BLaER1 treated with 17β-estradiol and CSF1 and Interleukin-3, amounts not matched to agents 10 nM and 100 nM (cell line): Measurements from ENCODE around the gene ANAPC4.

ENCODE experiments used
- H3K27ac ChIP-seq, 11 experiments: shearing (Covaris generic); formaldehyde crosslinking; 2 replicates each; pipeline ENCODE4 v1.8.1; 2022
- H3K27me3 ChIP-seq, 11 experiments: shearing (Covaris generic); formaldehyde crosslinking; 2 replicates each; pipeline ENCODE4 v1.8.1; 2022
- H3K36me3 ChIP-seq, 11 experiments: shearing (Covaris generic); formaldehyde crosslinking; 2 replicates each; pipeline ENCODE4 v1.8.1; 2022
- H3K4me1 ChIP-seq, 10 experiments: shearing (Covaris generic); formaldehyde crosslinking; 2 replicates each; pipeline ENCODE4 v1.8.1; 2022
- H3K4me2 ChIP-seq, 11 experiments: shearing (Covaris generic); formaldehyde crosslinking; 2 replicates each; pipeline ENCODE4 v1.8.1; 2022
- H3K4me3 ChIP-seq, 10 experiments: shearing (Covaris generic); formaldehyde crosslinking; 2 replicates each; pipeline ENCODE4 v1.8.1; 2022
- H3K9ac ChIP-seq, 11 experiments: shearing (Covaris generic); formaldehyde crosslinking; 2 replicates each; pipeline ENCODE4 v1.8.1; 2022
- H3K9me3 ChIP-seq, 11 experiments: shearing (Covaris generic); formaldehyde crosslinking; replicated peaks in 1 of 11; 2 replicates each; pipeline ENCODE4 v1.8.1; 2022
- H4K20me1 ChIP-seq, 11 experiments: shearing (Covaris generic); formaldehyde crosslinking; 2 replicates each; pipeline ENCODE4 v1.8.1; 2022
- Cebpa-rat ChIP-seq, 11 experiments: shearing (Covaris generic); IDR thresholded peaks; 2 replicates each; pipeline ENCODE4 v1.8.1; 2022

Gene ANAPC4

DNA sequence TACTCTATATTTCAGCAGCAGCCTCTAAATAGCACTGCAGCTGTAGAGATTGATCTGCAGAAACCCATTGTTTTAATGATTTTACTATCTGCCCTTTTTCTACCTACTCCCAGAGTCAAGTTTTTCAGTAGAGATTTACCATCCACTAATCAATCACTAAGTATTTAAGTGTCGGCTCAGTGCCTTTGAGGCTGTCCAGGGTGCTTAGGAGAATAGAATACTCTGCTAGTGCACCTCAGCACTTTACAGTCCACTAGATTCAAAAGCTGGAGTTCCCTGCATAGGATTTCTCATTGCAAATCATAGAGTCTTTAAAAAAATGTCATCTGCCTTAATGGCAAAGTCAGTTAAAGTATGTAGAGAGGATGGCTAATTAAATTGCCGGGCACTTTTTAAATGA is 29.6 kb upstream of the ANAPC4 start:
- Histone ChIP-seq H3K27ac (no peak overlapping the region), H3K4me2 (no peak overlapping the region)

DNA sequence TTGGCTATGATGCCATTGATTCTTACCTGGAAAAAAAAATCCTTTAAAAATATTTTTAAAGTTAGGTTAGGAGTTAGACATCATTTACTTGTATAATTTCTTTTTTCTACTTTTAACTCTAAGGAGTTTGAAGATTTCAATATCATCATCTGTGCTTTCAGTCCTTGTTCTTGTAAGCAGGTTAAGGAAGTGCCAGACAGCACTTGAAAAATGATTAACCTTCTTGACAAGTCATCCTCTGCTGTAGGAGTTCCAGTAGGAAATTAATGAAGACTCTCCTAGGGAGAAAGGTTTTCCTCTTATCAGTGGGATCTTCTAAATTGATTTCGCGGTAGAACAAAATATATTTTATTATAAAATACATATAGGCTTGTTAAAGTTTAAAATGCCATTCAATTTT is 29.1 kb upstream of the ANAPC4 start:
- no peak overlapping the region for H3K27ac ChIP-seq

More for the DNA sequence above, 29.6 kb upstream of the ANAPC4 start:
- peaks cover 0 to 5% (median 0%) of the 10 kb centered on the region in 10 experiments; a peak in 2 of 20 replicates for H3K4me1 ChIP-seq
- peaks cover 8 to 54% (median 28%) of the 10 kb centered on the region in 11 experiments; a peak in 17 of 22 replicates for H3K36me3 ChIP-seq
- no peak for TF ChIP-seq Cebpa-rat (IDR thresholded peaks at IDR 0.05)
- no peaks in the 10 kb centered on the region for H4K20me1 ChIP-seq
- H3K27me3 ChIP-seq = no peaks in the 10 kb centered on the region
- no peak overlapping the region for H3K9ac ChIP-seq
- H3K4me3 ChIP-seq = no peak overlapping the region
- H3K9me3 ChIP-seq = no peaks in the 10 kb centered on the region

DNA sequence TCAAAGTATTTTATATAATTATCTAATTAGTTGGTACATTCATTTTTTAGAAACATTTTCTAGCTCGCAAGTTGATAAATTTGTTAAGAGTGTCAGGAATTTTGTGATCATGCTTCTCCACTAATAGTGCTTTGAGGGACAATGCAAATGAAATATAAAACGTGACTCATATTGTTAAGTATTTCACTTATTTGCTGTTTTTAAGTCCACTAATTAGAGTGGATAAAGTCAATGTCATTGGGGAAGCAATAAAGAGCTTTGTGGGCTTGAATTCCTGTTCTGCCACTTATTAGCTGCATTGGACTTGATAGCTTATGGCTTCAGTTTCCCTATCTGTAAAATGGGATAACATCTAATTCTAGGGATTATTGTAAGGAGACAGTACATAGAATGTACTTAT is 26.5 kb upstream of the ANAPC4 start:
- H3K36me3 ChIP-seq = peaks cover 3 to 56% (median 22%) of the 10 kb centered on the region in 11 experiments; a peak in 15 of 22 replicates
- no peak overlapping the region for H3K4me3 ChIP-seq
- no peak overlapping the region for H3K4me2 ChIP-seq
- no peaks in the 10 kb centered on the region for H4K20me1 ChIP-seq
- no peak overlapping the region for H3K9ac ChIP-seq
- no peaks in the 10 kb centered on the region for H3K27me3 ChIP-seq
- H3K27ac ChIP-seq = no peak overlapping the region
- no peaks in the 10 kb centered on the region for H3K9me3 ChIP-seq
- TF ChIP-seq Cebpa-rat (IDR thresholded peaks at IDR 0.05) = no peak
- H3K4me1 ChIP-seq = peaks cover 0 to 5% (median 0%) of the 10 kb centered on the region in 10 experiments; a peak in 2 of 20 replicates

More for the DNA sequence above, 29.1 kb upstream of the ANAPC4 start:
- H3K4me1 ChIP-seq = peaks cover 0 to 5% (median 0%) of the 10 kb centered on the region in 10 experiments; a peak in 2 of 20 replicates
- H4K20me1 ChIP-seq = no peaks in the 10 kb centered on the region
- no peak overlapping the region for H3K9ac ChIP-seq
- TF ChIP-seq Cebpa-rat (IDR thresholded peaks at IDR 0.05) = no peak
- H3K9me3 ChIP-seq = no peaks in the 10 kb centered on the region
- no peak overlapping the region for H3K4me3 ChIP-seq
- H3K36me3 ChIP-seq = peaks cover 8 to 49% (median 28%) of the 10 kb centered on the region in 11 experiments; a peak in 17 of 22 replicates
- no peaks in the 10 kb centered on the region for H3K27me3 ChIP-seq
- no peak overlapping the region for H3K4me2 ChIP-seq

DNA sequence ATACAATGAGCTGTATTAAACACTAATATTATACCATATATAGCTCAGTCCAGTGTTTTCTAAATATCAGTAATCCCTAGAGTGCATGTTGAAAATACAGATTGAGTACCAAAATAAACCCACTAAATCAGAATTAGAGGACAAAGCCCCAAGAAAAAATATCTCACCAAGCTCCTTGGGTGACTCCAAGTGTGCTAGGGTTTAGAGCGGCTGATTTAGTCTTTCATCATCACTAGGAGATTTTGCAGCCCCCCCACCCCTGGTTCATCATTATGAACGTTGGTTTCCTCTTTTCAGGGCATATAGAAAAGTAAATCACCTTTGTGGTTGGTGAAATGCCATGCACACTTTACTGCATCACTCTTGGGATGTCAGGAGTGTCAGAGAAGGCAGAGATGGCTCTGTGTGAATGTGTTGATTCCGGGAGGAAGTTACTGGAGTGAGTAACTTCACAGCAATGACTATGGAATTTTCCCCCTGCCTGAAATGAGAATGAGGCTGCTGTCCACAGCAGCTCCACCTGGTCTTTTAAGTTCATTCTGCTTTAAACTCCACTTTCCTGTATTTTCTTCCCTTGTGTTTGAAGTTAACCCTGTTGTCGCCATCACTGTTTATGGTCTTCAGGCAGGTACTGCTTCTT is 25.2 kb upstream of the ANAPC4 start:
- Histone ChIP-seq H3K36me3 (peaks cover 3 to 56% (median 22%) of the 10 kb centered on the region in 11 experiments; a peak in 14 of 22 replicates), H3K27ac (no peak overlapping the region), H3K4me1 (peaks cover 0 to 2% (median under 1%) of the 10 kb centered on the region in 10 experiments; a peak in 4 of 20 replicates), H3K9ac (no peak overlapping the region), H4K20me1 (no peaks in the 10 kb centered on the region), H3K4me3 (no peak overlapping the region), H3K27me3 (no peaks in the 10 kb centered on the region), H3K4me2 (no peak overlapping the region), H3K9me3 (no peaks in the 10 kb centered on the region)
- no peak for TF ChIP-seq Cebpa-rat (IDR thresholded peaks at IDR 0.05)

DNA sequence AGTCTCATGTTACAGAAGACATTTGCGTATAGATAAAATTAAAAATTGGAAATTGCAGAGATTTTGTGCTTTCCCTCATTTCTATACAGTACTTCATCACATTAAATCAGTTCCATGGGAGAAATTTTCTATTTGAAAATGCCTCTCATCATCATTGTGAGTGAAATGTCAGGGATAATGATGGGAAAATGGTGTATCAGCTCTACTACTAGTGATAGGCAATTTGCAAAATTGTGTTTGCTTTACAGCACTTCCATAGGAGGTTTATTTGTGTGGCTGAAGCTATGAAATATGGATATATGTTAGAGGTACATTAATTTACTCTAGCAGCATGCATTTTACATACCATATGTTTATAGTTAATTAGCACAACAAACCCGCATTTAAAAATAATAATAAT is 21.0 kb upstream of the ANAPC4 start:
- no peak overlapping the region for H3K27ac ChIP-seq
- H3K27me3 ChIP-seq = no peaks in the 10 kb centered on the region
- H3K4me2 ChIP-seq = no peak overlapping the region
- H4K20me1 ChIP-seq = no peaks in the 10 kb centered on the region
- peaks cover 0 to 35% (median 31%) of the 10 kb centered on the region in 11 experiments; a peak in 18 of 22 replicates for H3K9me3 ChIP-seq
- H3K36me3 ChIP-seq = peaks cover 16 to 60% (median 30%) of the 10 kb centered on the region in 11 experiments
- H3K4me3 ChIP-seq = no peak overlapping the region
- TF ChIP-seq Cebpa-rat (IDR thresholded peaks at IDR 0.05) = no peak
- no peak overlapping the region for H3K9ac ChIP-seq
- peaks cover 0 to 8% (median 0%) of the 10 kb centered on the region in 10 experiments; a peak in 7 of 20 replicates for H3K4me1 ChIP-seq

DNA sequence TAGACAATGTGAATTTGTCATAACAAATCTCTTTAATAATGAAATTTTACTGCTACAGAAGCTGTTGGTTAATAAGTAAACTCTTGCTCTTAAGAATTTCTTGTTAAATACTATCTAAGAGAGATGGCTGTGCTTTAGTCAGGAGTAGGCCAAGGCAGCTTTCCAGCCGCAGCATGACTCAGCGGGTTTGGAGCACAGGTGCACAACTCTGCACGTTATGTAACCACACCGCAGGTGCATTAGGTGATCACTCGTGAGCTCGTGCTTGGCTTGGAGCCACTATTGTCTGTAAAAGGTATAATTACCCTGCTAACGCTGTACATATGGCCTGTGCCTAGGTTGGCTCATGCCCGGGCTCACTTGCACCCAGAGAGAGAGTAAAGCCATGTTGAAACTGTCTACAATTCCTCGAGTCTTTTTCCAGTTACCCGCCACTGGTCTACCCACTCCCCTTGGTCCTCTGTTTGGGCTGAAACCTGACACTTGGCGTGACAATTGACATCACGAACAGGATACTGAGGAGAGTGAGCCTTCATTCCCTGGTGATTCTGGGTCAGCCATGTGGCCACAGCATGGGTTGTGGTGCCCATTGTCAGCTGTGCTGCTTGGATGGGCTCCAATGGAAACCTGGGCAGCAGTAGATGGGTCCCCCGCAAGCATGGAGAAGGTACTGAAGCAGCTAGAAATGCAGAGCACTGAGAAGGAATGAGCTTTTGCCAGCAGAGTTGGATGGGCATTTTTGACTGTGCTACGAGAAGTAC is 18.4 kb upstream of the ANAPC4 start:
- TF ChIP-seq Cebpa-rat (IDR thresholded peaks at IDR 0.05) = no peak
- peaks cover 0 to 41% (median 35%) of the 10 kb centered on the region in 11 experiments; a peak in 18 of 22 replicates for H3K9me3 ChIP-seq
- H3K27me3 ChIP-seq = no peaks in the 10 kb centered on the region
- peaks cover 12 to 56% (median 35%) of the 10 kb centered on the region in 11 experiments; a peak in 21 of 22 replicates for H3K36me3 ChIP-seq
- H4K20me1 ChIP-seq = no peaks in the 10 kb centered on the region
- peaks cover 0 to 8% (median 0%) of the 10 kb centered on the region in 10 experiments; a peak in 7 of 20 replicates for H3K4me1 ChIP-seq
- no peak overlapping the region for H3K4me3 ChIP-seq
- H3K27ac ChIP-seq = no peak overlapping the region
- no peak overlapping the region for H3K4me2 ChIP-seq
- no peak overlapping the region for H3K9ac ChIP-seq

DNA sequence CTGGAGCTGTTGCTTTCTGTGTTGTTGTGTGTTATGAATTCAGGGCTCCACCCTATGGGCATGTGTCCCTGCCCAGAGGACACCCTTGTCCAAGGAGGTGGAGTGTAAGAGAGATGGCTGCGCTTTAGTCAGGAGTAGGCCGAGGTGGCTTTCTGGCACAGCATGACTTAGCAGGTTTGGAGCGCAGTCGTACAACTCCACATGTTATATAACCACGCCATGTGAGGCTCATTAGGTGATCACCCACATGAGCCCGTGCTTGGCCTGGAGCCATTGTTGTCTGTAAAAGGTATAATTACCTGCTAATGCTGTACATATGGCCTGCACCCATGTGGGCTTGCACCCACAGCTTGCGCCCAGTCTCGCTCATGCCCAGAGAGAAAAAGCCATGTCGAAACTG is 15.8 kb upstream of the ANAPC4 start:
- no peaks in the 10 kb centered on the region for H4K20me1 ChIP-seq
- H3K27me3 ChIP-seq = no peaks in the 10 kb centered on the region
- H3K9me3 ChIP-seq = peaks cover 0 to 41% (median 35%) of the 10 kb centered on the region in 11 experiments; a peak in 18 of 22 replicates
- peaks cover 0 to 8% (median 0%) of the 10 kb centered on the region in 10 experiments; a peak in 7 of 20 replicates for H3K4me1 ChIP-seq
- TF ChIP-seq Cebpa-rat (IDR thresholded peaks at IDR 0.05) = no peak
- no peak overlapping the region for H3K4me3 ChIP-seq
- H3K36me3 ChIP-seq = peaks cover 17 to 66% (median 43%) of the 10 kb centered on the region in 11 experiments
- no peak overlapping the region for H3K9ac ChIP-seq
- H3K27ac ChIP-seq = no peak overlapping the region
- H3K4me2 ChIP-seq = no peak overlapping the region

DNA sequence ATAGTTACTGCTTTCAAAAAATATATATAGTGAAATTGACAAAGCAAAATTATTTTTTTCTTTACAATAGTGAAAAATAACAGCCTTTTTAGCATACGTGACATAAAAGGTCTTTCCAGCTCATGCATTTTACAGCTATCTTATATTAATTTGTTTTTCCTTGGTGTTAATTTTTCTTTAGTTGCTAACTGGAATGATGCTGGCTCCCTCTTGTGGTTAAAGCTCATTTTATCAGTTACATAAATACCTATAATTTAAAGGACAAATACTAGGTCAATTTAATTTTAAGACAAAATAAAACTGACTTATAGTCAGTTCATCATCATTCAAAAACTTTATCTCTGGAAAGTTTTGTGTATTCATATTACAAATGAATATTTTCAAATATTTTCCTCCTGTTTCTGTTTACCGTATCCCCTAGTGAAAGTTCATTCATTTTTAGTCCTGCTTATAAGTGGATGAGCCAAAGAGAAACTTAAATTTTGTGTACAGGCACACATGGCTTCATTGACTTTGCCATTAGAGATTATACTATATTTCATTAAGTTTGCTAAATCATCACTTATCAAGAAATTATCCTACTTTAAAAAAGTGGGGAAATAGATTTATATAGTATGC is 9.9 kb upstream of the ANAPC4 start:
- no peaks in the 10 kb centered on the region for H3K4me1 ChIP-seq
- no peak overlapping the region for H3K4me3 ChIP-seq
- no peaks in the 10 kb centered on the region for H3K9me3 ChIP-seq
- H3K27me3 ChIP-seq = no peaks in the 10 kb centered on the region
- no peak overlapping the region for H3K9ac ChIP-seq
- no peak for TF ChIP-seq Cebpa-rat (IDR thresholded peaks at IDR 0.05)
- no peak overlapping the region for H3K27ac ChIP-seq
- H3K36me3 ChIP-seq = peaks cover 15 to 50% (median 27%) of the 10 kb centered on the region in 11 experiments; a peak in 20 of 22 replicates
- no peak overlapping the region for H3K4me2 ChIP-seq
- H4K20me1 ChIP-seq = no peaks in the 10 kb centered on the region

DNA sequence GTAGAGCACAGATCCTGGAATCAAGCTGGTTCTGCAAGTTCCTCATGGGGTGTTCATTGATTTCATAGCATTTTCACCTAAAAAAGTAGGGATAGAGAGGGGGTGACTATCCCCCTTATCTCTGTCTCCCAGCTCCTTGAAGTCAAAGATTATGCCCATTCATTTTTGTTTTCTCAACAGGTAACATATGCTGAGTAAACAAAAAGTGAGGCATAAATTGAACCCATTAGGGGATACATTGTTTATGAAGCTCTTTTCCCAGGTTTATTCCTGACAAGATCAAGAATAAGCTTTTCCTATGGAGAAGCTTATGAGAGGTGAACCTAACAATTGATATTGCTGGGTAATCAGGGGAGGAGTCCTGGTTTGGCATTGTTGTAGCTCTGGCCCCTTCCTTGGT is 9.2 kb upstream of the ANAPC4 start:
- H3K4me2 ChIP-seq = no peak overlapping the region
- no peaks in the 10 kb centered on the region for H4K20me1 ChIP-seq
- no peak overlapping the region for H3K4me3 ChIP-seq
- peak overlapping the region in 2 of 11 experiments; percentile 11 to 20; a peak in 1 of 22 replicates for H3K9ac ChIP-seq
- no peaks in the 10 kb centered on the region for H3K4me1 ChIP-seq
- no peaks in the 10 kb centered on the region for H3K27me3 ChIP-seq
- no peak for TF ChIP-seq Cebpa-rat (IDR thresholded peaks at IDR 0.05)
- H3K36me3 ChIP-seq = peaks cover 15 to 44% (median 25%) of the 10 kb centered on the region in 11 experiments; a peak in 20 of 22 replicates
- H3K27ac ChIP-seq = no peak overlapping the region
- H3K9me3 ChIP-seq = no peaks in the 10 kb centered on the region
